GM19463 (cell line): ENCODE data around the gene HOXC6.

Experiments used
- ATAC-seq: cut with Tn5 transposase; IDR thresholded peaks from one replicate; pipeline ENCODE4 v1.9.1; 2021; ENCODE audit warnings: mild to moderate bottlenecking, moderate library complexity; ENCODE audit not compliant: unreplicated experiment

HOXC6 gene

GRCh38 chr12:54028314-54029201 is at the start of gene HOXC6:
TSS of gene HOXC6 (plus strand) at chr12:54028440. CDS start at chr12:54028522, 82 bp downstream.
- ATAC-seq, result no peak

- ATAC-seq, result no peak
Observed at GRCh38 chr12:53978477-53979356, 49.5 kb upstream of the HOXC6 start.

- no peak for ATAC-seq
Observed at GRCh38 chr12:53980104-53980801, 48.0 kb upstream of the HOXC6 start.

GRCh38 chr12:53980802-53981496 is 47.3 kb upstream of the HOXC6 start:
- ATAC-seq, result no peak

- no peak for ATAC-seq
Observed at GRCh38 chr12:53981634-53982565, 46.3 kb upstream of the HOXC6 start.

- no peak for ATAC-seq
Observed at GRCh38 chr12:53982648-53983567, 45.3 kb upstream of the HOXC6 start.

- ATAC-seq, result no peak
Observed at GRCh38 chr12:53983568-53983949, 44.7 kb upstream of the HOXC6 start.

- no peak for ATAC-seq
Observed at GRCh38 chr12:53983950-53984572, 44.2 kb upstream of the HOXC6 start.

GRCh38 chr12:53984901-53985691 is 43.1 kb upstream of the HOXC6 start, which contains the start of gene HOXC10:
TSS of gene HOXC10 (plus strand) at chr12:53985146. CDS start at chr12:53985260, 114 bp downstream.
- peak; percentile 50 for ATAC-seq

GRCh38 chr12:53985692-53985993 is 42.6 kb upstream of the HOXC6 start:
- no peak for ATAC-seq

GRCh38 chr12:53985994-53986685 is 42.1 kb upstream of the HOXC6 start:
- ATAC-seq, result no peak

- ATAC-seq, result no peak
Observed at GRCh38 chr12:53986686-53987483, 41.4 kb upstream of the HOXC6 start.

GRCh38 chr12:53987787-53988230 is 40.4 kb upstream of the HOXC6 start:
- ATAC-seq, result no peak

GRCh38 chr12:53988541-53989226 is 39.6 kb upstream of the HOXC6 start:
- ATAC-seq, result no peak
